ENCODE data around the gene MTMR12. TPM values are rescaled to one million over a fixed set of nuclear protein-coding genes. Genes with fewer than 3 reads are reported as not detected.

Gene MTMR12
- total and polyA plus RNA-seq, 2 of the 4 experiments (the other 2 are of a cell fraction), result 11.1 to 21.3 TPM

DNA sequence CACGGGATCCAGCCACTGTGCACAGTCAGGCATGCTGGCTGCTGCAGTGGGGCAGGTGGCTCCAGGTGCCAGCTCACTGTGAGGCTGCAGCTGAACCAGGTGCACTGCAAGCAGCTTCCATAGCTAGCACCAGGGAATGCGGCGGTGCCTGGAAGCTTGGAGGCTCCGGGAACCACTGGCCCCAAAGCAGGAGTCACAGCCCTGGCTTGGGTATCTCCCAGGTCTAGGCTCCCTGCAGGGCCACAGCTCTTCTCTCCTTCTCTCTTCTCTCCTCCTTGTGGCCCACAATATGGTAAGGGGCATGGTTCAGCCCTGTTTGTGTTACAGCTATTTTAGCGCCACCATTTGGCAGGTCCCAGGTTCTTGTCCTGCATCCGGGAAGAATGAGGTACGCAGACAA, 6.7 kb upstream of the MTMR12 start:
- H3K27ac ChIP-seq (ENCODE audit: insufficient read depth, low read length), result no peak overlapping the region
- peaks cover 10% of the 10 kb centered on the region for H3K9me3 ChIP-seq (ENCODE audit: control insufficient read depth, insufficient read depth, low read length)
- no peaks in the 10 kb centered on the region for H3K36me3 ChIP-seq (ENCODE audit: control insufficient read depth, insufficient read depth, low read length)
- H2BK5ac ChIP-seq (ENCODE audit: low read depth, low read length, poor library complexity, severe bottlenecking), result no peak overlapping the region
- H2BK120ac ChIP-seq (ENCODE audit: low read depth, low read length), result no peak overlapping the region
- H3K14ac ChIP-seq (replicated peaks; ENCODE audit: low read depth, low read length), result no peak overlapping the region
- H3K27me3 ChIP-seq (ENCODE audit: control insufficient read depth, insufficient read depth, low read length), result no peaks in the 10 kb centered on the region
- no peak overlapping the region for H2AK9ac ChIP-seq (replicated peaks; ENCODE audit: low read depth, low read length, poor library complexity)
- H3K4me1 ChIP-seq (ENCODE audit: control insufficient read depth, insufficient read depth, low read length), result no peaks in the 10 kb centered on the region
- no peak for TF ChIP-seq USF2 (IDR thresholded peaks at IDR 0.05; ENCODE audit: low read depth, low read length)
- no peak for TF ChIP-seq NFE2L2 (IDR thresholded peaks at IDR 0.05; ENCODE audit: low read depth, low read length)
- TF ChIP-seq CEBPB (IDR thresholded peaks at IDR 0.05; ENCODE audit: low read depth, low read length), result no peak
- TF ChIP-seq MAFK (IDR thresholded peaks at IDR 0.05; ENCODE audit: low read depth, low read length), result no peak
- no peak for TF ChIP-seq SMC3 (IDR thresholded peaks at IDR 0.05; ENCODE audit: low read depth, low read length)
- TF ChIP-seq FOS (IDR thresholded peaks at IDR 0.05; ENCODE audit: low read depth, low read length), result no peak
- no peak for TF ChIP-seq MXI1 (IDR thresholded peaks at IDR 0.05; ENCODE audit: borderline replicate concordance, low read depth, low read length)
- no peak for TF ChIP-seq BHLHE40 (IDR thresholded peaks at IDR 0.05; ENCODE audit: low read depth, low read length)
- TF ChIP-seq MAZ (IDR thresholded peaks at IDR 0.05; ENCODE audit: borderline replicate concordance, low read depth, low read length), result no peak
- TF ChIP-seq POLR2A (IDR thresholded peaks at IDR 0.05; ENCODE audit: low read depth, low read length), result no peak
- H2BK15ac ChIP-seq (ENCODE audit: low read depth, low read length), result no peak overlapping the region
- in situ Hi-C loops (cut with MboI; ENCODE audit: low sequenced_read_pairs), result no loop called here
- DNase-seq, result no peak
- H2AK5ac ChIP-seq (ENCODE audit: low read depth, low read length), result no peak overlapping the region
- no peak overlapping the region for H3K18ac ChIP-seq (ENCODE audit: low read depth, low read length)
- H3K4me3 ChIP-seq (ENCODE audit: insufficient read depth, low read depth, low read length), result no peak overlapping the region
- ChIA-PET CTCF (interaction anchor here (0.6 to 1.1 kb wide), 2 partner anchors 23 to 87 kb away, joined by 3 read pairs; no protein-coding TSS in a partner anchor), POLR2A (ENCODE audit: unreplicated experiment) (no interaction called here)
- no peak overlapping the region for H3K4me2 ChIP-seq (ENCODE audit: low read depth, low read length)
- H3K9ac ChIP-seq (ENCODE audit: low read depth, low read length), result no peak overlapping the region
- no peak overlapping the region for H4K5ac ChIP-seq (ENCODE audit: low read depth, low read length)
- no peak overlapping the region for H3K23ac ChIP-seq (ENCODE audit: low read depth, low read length)
- no peak overlapping the region for H3K56ac ChIP-seq (ENCODE audit: extremely low read depth, insufficient read depth, low read length)
- dilution Hi-C loops (cut with HindIII; ENCODE audit: low sequenced_read_pairs, unreplicated experiment), result no loop called here
- intact Hi-C loops (cut with micrococcal nuclease), result no loop called here
- no peaks in the 10 kb centered on the region for H4K20me1 ChIP-seq (ENCODE audit: insufficient read depth, low read length)
- ATAC-seq (ENCODE audit: low read depth), result no peak
- no peak overlapping the region for H3K4ac ChIP-seq (ENCODE audit: low read depth, low read length)
- H4K8ac ChIP-seq (ENCODE audit: low read depth in 2 of 2, low read length in 2 of 2), result no peak overlapping the region
- H3K79me1 ChIP-seq (ENCODE audit: low read depth in 1 of 2, low read length in 2 of 2), result no peaks in the 10 kb centered on the region
- H2BK20ac ChIP-seq (ENCODE audit: low read depth, low read length), result no peak overlapping the region
- no peaks in the 10 kb centered on the region for H3K9me1 ChIP-seq (ENCODE audit: insufficient read depth, low read length)
- H2AFZ ChIP-seq (replicated peaks; ENCODE audit: low read length, poor library complexity), result no peak overlapping the region
- H4K91ac ChIP-seq (ENCODE audit: insufficient read depth, low read depth, low read length), result no peak overlapping the region
- BruUV-seq (replicated peaks), result no TSS peak
- WGBS, 2 experiments (ENCODE audit: extremely low coverage in 2 of 2, insufficient read length in 1 of 2), result 100% methylated on average over 3 of the region's 7 CpGs; no CpG with 5 or more reads in 1 of the 2 experiments

Measured in IMR-90 (cell line).